HepG2 (cell line): ENCODE results near the gene CCBE1. TPM values are rescaled to one million over a fixed set of nuclear protein-coding genes. Genes with fewer than 3 reads are reported as not detected.

ENCODE experiments used
- ATAC-seq: fragments of 200-7000 bp; cut with Tn5 transposase; 3 replicates; pipeline ENCODE4 v1.9.1; 2020; ENCODE audit warnings: mild to moderate bottlenecking, moderate library complexity
- BruUV-seq: library from RNA; stranded (reverse); fragments of 400-500 nt; replicated peaks from 2 replicates; lab custom pipeline; 2021; lab: Mats Ljungman, UMichigan
- CTCF ChIA-PET: fragments of 300-600 bp; formaldehyde crosslinking; extraction: SDS; loops from one replicate; lab custom pipeline; 2021; ENCODE audit warnings: low total read pairs, inconsistent platforms, low intra/inter-chr PET ratio; lab: Yijun Ruan, JAX
- POLR2A ChIA-PET: fragments of 350-600 bp; sonication (Branson Sonifier 250); formaldehyde crosslinking; loops from one replicate; lab custom pipeline; 2020; ENCODE audit warnings: antibody characterized with exemption, inconsistent platforms; lab: Yijun Ruan, JAX
- DNase-seq: peaks from one replicate; pipeline ENCODE4 v3.0.0-alpha.2; 2015; ENCODE audit warnings: low spot score
- FAIRE-seq: peaks from 3 replicates; lab custom pipeline; 2011; peaks lifted over from hg19 to GRCh38; lab: Jason Lieb, UNC
- H2AFZ ChIP-seq: one replicate; pipeline ENCODE4 v1.6.1; 2011; ENCODE audit warnings: low read length, inconsistent platforms
- H3K27ac ChIP-seq: fragments of 300-600 bp; 3 replicates; pipeline ENCODE4 v1.8.0; 2011; ENCODE audit warnings: mixed run types, mild to moderate bottlenecking, mixed read lengths, low read length, inconsistent platforms; ENCODE audit not compliant: insufficient read depth; ENCODE audit errors: extremely low read length
- H3K27me3 ChIP-seq, 2 experiments: fragments of 200-600 bp in 1 of 2; 2 replicates in 1 of 2; 3 replicates in 1 of 2; pipeline versions ENCODE4 v1.6.0 to v1.8.0; 2011; ENCODE audit warnings: low read length in 2 of 2, mild to moderate bottlenecking in 2 of 2, moderate library complexity in 2 of 2, inconsistent platforms in 1 of 2; ENCODE audit not compliant: insufficient read depth in 2 of 2, control insufficient read depth in 1 of 2
- H3K36me3 ChIP-seq, 2 experiments: fragments of 200-600 bp in 1 of 2; replicated peaks in 1 of 2; 2 replicates in 1 of 2; 3 replicates in 1 of 2; pipeline versions ENCODE4 v1.5.1 to v1.8.0; 2011; ENCODE audit warnings: low read length in 2 of 2, inconsistent platforms in 1 of 2; ENCODE audit not compliant: insufficient read depth in 2 of 2, control insufficient read depth in 1 of 2
- H3K4me1 ChIP-seq: 2 replicates; pipeline ENCODE4 v1.5.1; 2012; ENCODE audit warnings: low read length, inconsistent platforms; ENCODE audit not compliant: insufficient read depth
- H3K4me2 ChIP-seq: 2 replicates; pipeline ENCODE4 v1.6.0; 2011; ENCODE audit warnings: low read depth, low read length, inconsistent platforms
- H3K4me3 ChIP-seq, 3 experiments: fragments of 200-600 bp in 1 of 3; sonication (generic), shearing (Covaris generic) in 1 of 3; replicated peaks in 1 of 3; 2 replicates each; pipeline ENCODE4 v1.5.1; 2011 to 2016; ENCODE audit warnings: low read length in 3 of 3, inconsistent platforms in 2 of 3, low read depth in 2 of 3, mild to moderate bottlenecking in 2 of 3, control low read depth in 1 of 3, mixed read lengths in 1 of 3; ENCODE audit not compliant: insufficient read depth in 1 of 3
- H3K79me2 ChIP-seq: one replicate; pipeline ENCODE4 v1.6.1; 2011; ENCODE audit warnings: low read length, inconsistent platforms; ENCODE audit not compliant: insufficient read depth
- H3K9ac ChIP-seq: 2 replicates; pipeline ENCODE4 v1.6.0; 2011; ENCODE audit warnings: mild to moderate bottlenecking, low read depth, low read length, inconsistent platforms; ENCODE audit not compliant: insufficient read depth
- H3K9me3 ChIP-seq: 2 replicates; pipeline ENCODE4 v1.5.1; 2012; ENCODE audit warnings: mild to moderate bottlenecking, low read length
- H4K20me1 ChIP-seq: 2 replicates; pipeline ENCODE4 v1.6.0; 2011; ENCODE audit warnings: inconsistent platforms, mild to moderate bottlenecking, low read length, moderate library complexity; ENCODE audit not compliant: insufficient read depth
- CBX5 ChIP-seq: sonication (generic); formaldehyde crosslinking; IDR thresholded peaks from 2 replicates; pipeline ENCODE4 v1.4.0; 2020; ENCODE audit warnings: missing genetic modification reagents, borderline replicate concordance
- FOXJ3 ChIP-seq: sonication (generic); formaldehyde crosslinking; IDR thresholded peaks from 2 replicates; pipeline ENCODE4 v1.4.0; 2020; ENCODE audit warnings: missing genetic modification reagents, mild to moderate bottlenecking, borderline replicate concordance
- GATA4 ChIP-seq: sonication (generic); IDR thresholded peaks from 2 replicates; pipeline ENCODE4 v1.6.1; 2016; ENCODE audit warnings: antibody characterized with exemption, low read depth, borderline replicate concordance
- GFI1 ChIP-seq: sonication (generic); formaldehyde crosslinking; IDR thresholded peaks from 2 replicates; pipeline ENCODE4 v1.5.0; 2020; ENCODE audit warnings: missing genetic modification reagents, mild to moderate bottlenecking, borderline replicate concordance
- KDM5B ChIP-seq: sonication (generic); formaldehyde crosslinking; IDR thresholded peaks from 2 replicates; pipeline ENCODE4 v1.4.0; 2020; ENCODE audit warnings: missing genetic modification reagents, mild to moderate bottlenecking, borderline replicate concordance
- PLRG1 ChIP-seq: fragments of 450-650 bp; conservative IDR thresholded peaks from 2 replicates; pipeline ENCODE4 v1.6.1; 2016
- SMYD3 ChIP-seq: sonication (generic); formaldehyde crosslinking; IDR thresholded peaks from 2 replicates; pipeline ENCODE4 v1.8.1; 2023; ENCODE audit warnings: mild to moderate bottlenecking, missing genetic modification reagents
- SP4 ChIP-seq: sonication (generic); formaldehyde crosslinking; IDR thresholded peaks from 2 replicates; pipeline ENCODE4 v1.8.1; 2023; ENCODE audit warnings: mild to moderate bottlenecking, missing genetic modification reagents
- TCF12 ChIP-seq, 2 experiments: fragments of 450-650 bp in 1 of 2; sonication (generic) in 1 of 2; formaldehyde crosslinking in 1 of 2; IDR thresholded peaks; 2 replicates each; pipeline versions ENCODE4 v1.6.1 to v1.8.0; 2017 to 2022; ENCODE audit warnings: antibody characterized with exemption in 1 of 2, mild to moderate bottlenecking in 1 of 2, missing genetic modification reagents in 1 of 2, moderate library complexity in 1 of 2
- ZNF460 ChIP-seq: sonication (generic); formaldehyde crosslinking; IDR thresholded peaks from 2 replicates; pipeline ENCODE4 v1.5.1; 2020; ENCODE audit warnings: missing genetic modification reagents, mild to moderate bottlenecking, borderline replicate concordance
- WGBS: methylation state at CpG from one replicate; pipeline ENCODE4 v1.1.6; 2017; ENCODE audit warnings: low lambda C conversion rate; 5-methylcytosine and 5-hydroxymethylcytosine counted together
- in situ Hi-C: cut with HindIII; loops from 2 replicates; pipeline ENCODE4 v1.10.0; 2017; ENCODE audit warnings: low pct_unique_long_range_greater_than_20kb; ENCODE audit not compliant: extremely low pct_ligation_motif_present
- intact Hi-C: fragments of 100-400 bp; cut with micrococcal nuclease; formaldehyde crosslinking; loops from one replicate; pipeline ENCODE4 v1.10.0; 2022; ENCODE audit not compliant: unreplicated experiment
- polyA plus RNA-seq, 8 experiments: library from polyadenylated mRNA; depleted of rRNA in 3 of 8; stranded (reverse) in 7 of 8; unstranded in 1 of 8; fragments of >200 nt; fragmentation: Illumina TruSeq in 4 of 8; extraction: Trizol in 4 of 8; gene quantifications; 2 replicates each; pipeline versions ENCODE4 v1.2.1 to v1.2.3, GENCODE V29; 2011 to 2016; ENCODE audit warnings: low read depth in 4 of 8, missing spikeins in 1 of 8, mixed read lengths in 1 of 8; ENCODE audit not compliant: insufficient read depth in 1 of 8
- total RNA-seq, 5 experiments: library from RNA; depleted of rRNA; stranded (reverse); fragments of >200 nt; fragmentation: Illumina TruSeq; extraction: Trizol; gene quantifications; 2 replicates each; pipeline ENCODE4 v1.2.3, GENCODE V29; 2016; ENCODE audit warnings: low read depth in 1 of 5
- TF ChIP-seq, protein P1 (sequence below): sonication (generic); formaldehyde crosslinking; conservative IDR thresholded peaks from 2 replicates; pipeline ENCODE4 v1.5.0; 2020; ENCODE audit warnings: missing genetic modification reagents

CCBE1 gene
- total and polyA plus RNA-seq, 2 of the 13 experiments (the other 11 are each of a cell fraction or from before 2014, with no cell fraction given) = not detected

GRCh38 chr18:59551902-59552635, 145.2 kb downstream of the CCBE1 start:
- Histone ChIP-seq H3K4me3 (no peak overlapping the region), H4K20me1 (no peaks in the 10 kb centered on the region), H3K9me3 (no peaks in the 10 kb centered on the region), H3K79me2 (no peaks in the 10 kb centered on the region), H3K36me3 (no peaks in the 10 kb centered on the region), H3K27ac (no peak overlapping the region), H2AFZ (no peak overlapping the region), H3K9ac (no peak overlapping the region), H3K4me2 (no peak overlapping the region), H3K4me1 (no peaks in the 10 kb centered on the region), H3K27me3 (peaks cover 1 to 5% of the 10 kb centered on the region in 2 experiments; a peak in 2 of 5 replicates)
- no peak for FAIRE-seq
- no TSS peak for BruUV-seq
- intact Hi-C loops = no loop called here
- in situ Hi-C loops = no loop called here
- DNase-seq = no peak
- WGBS = 46% methylated on average over 6 of the region's 10 CpGs
- POLR2A ChIA-PET = no interaction called here
- ATAC-seq = no peak
- CTCF ChIA-PET = no interaction called here
- TF ChIP-seq ZNF460 (CRISPR knock-in tag) = no peak
- no peak for TF ChIP-seq PLRG1
- TF ChIP-seq SP4 (CRISPR knock-in tag) = no peak
- TF ChIP-seq KDM5B (CRISPR knock-in tag) = no peak

GRCh38 chr18:59550174-59550516, 147.1 kb downstream of the CCBE1 start:
- H3K9me3 ChIP-seq = no peaks in the 10 kb centered on the region
- no peak overlapping the region for H3K4me2 ChIP-seq
- no peak for ATAC-seq
- TF ChIP-seq, protein P1, sequence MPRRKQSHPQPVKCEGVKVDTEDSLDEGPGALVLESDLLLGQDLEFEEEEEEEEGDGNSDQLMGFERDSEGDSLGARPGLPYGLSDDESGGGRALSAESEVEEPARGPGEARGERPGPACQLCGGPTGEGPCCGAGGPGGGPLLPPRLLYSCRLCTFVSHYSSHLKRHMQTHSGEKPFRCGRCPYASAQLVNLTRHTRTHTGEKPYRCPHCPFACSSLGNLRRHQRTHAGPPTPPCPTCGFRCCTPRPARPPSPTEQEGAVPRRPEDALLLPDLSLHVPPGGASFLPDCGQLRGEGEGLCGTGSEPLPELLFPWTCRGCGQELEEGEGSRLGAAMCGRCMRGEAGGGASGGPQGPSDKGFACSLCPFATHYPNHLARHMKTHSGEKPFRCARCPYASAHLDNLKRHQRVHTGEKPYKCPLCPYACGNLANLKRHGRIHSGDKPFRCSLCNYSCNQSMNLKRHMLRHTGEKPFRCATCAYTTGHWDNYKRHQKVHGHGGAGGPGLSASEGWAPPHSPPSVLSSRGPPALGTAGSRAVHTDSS (CRISPR knock-in tag) = no peak
- TF ChIP-seq TCF12 (IDR thresholded peaks at IDR 0.05) = no peak
- TF ChIP-seq TCF12 (CRISPR knock-in tag; IDR thresholded peaks at IDR 0.05) = no peak
- TF ChIP-seq GFI1 (CRISPR knock-in tag) = no peak
- TF ChIP-seq GATA4 = no peak
- TF ChIP-seq SMYD3 = no peak
- no peak for TF ChIP-seq FOXJ3 (CRISPR knock-in tag)
- no peak for TF ChIP-seq CBX5 (CRISPR knock-in tag)
- ChIA-PET POLR2A (no interaction called here), CTCF (no interaction called here)
- in situ Hi-C loops (no loop called here), intact Hi-C loops (no loop called here)
- H4K20me1 ChIP-seq = no peaks in the 10 kb centered on the region
- no peak overlapping the region for H3K27ac ChIP-seq
- no peak overlapping the region for H3K9ac ChIP-seq
- peaks cover 1 to 5% of the 10 kb centered on the region in 2 experiments; a peak in 2 of 5 replicates for H3K27me3 ChIP-seq
- no peaks in the 10 kb centered on the region for H3K36me3 ChIP-seq
- no peak for FAIRE-seq
- no peak for DNase-seq
- WGBS = 0% methylated on average over 3 of the region's 4 CpGs
- H3K4me3 ChIP-seq = no peak overlapping the region
- H2AFZ ChIP-seq = no peak overlapping the region
- H3K79me2 ChIP-seq = no peaks in the 10 kb centered on the region
- no TSS peak for BruUV-seq
- no peaks in the 10 kb centered on the region for H3K4me1 ChIP-seq
